ENCODE measurements around the gene CNTD1. TPM values are rescaled to one million over a fixed set of nuclear protein-coding genes. Genes with fewer than 3 reads are reported as not detected.

Gene CNTD1
- total RNA-seq, 1 experiment from 2014 or later = 1.1 TPM

DNA sequence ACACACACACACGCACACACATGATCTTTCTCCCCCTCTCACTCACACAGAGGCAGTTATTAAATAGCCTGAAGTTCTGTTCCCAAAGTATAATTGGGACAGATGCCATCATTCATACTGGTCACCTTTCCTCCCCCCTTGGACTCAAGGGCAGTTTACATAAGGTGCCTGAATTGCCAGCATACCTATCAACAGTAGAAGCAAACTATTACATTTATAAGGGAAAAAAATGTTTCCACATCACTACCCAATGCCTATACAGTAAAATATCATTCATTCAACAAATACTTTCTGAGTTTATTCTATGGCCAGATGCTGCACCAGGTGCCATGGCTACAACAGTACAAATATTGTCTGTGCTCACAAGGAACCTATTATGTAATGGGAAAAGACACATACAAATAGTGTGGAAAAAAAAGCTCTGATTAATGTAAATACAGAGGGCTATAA, 6.3 kb downstream of the CNTD1 start:
- DNase-seq (ENCODE audit: low read depth) = no peak

DNA sequence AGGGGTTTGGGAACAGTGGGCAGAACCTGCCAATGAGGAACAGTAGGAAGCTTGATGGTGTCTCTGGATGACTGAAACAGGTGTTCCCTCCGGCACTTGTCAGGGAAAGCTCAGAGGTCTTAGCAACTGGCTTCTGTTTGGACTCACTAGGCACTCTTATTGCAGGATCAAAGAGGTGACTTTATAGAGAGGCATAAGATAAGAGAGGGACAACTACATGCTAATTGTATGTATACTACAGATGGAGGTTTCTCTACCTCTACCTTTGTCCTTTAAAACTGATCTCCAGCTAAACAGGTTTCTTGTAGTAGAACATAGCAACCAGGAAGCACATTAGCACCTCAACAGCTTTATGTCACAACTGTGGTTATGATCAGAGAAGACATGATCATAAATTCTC, 7.6 kb downstream of the CNTD1 start:
- no peak for DNase-seq (ENCODE audit: low read depth)

DNA sequence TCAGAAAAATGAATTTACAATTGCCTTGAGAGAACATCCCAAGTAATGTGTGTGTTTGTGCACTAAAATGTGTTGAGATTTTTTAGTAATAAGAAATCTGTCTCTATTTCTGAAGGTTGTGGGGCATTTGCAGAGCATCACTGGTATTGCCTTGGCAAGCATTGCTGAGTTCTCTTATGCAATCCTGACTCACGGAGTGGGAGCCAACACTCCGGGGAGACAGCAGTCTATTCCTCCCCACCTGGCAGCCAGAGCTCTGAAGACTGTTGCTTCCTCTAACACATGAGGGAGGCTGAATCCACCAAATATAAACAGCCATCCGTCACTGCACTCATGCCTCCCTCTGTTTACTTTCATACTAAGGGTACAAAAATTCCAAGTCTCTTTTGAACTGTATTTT, 10.6 kb downstream of the CNTD1 start:
- peak; percentile 50 for DNase-seq (ENCODE audit: low read depth)

DNA sequence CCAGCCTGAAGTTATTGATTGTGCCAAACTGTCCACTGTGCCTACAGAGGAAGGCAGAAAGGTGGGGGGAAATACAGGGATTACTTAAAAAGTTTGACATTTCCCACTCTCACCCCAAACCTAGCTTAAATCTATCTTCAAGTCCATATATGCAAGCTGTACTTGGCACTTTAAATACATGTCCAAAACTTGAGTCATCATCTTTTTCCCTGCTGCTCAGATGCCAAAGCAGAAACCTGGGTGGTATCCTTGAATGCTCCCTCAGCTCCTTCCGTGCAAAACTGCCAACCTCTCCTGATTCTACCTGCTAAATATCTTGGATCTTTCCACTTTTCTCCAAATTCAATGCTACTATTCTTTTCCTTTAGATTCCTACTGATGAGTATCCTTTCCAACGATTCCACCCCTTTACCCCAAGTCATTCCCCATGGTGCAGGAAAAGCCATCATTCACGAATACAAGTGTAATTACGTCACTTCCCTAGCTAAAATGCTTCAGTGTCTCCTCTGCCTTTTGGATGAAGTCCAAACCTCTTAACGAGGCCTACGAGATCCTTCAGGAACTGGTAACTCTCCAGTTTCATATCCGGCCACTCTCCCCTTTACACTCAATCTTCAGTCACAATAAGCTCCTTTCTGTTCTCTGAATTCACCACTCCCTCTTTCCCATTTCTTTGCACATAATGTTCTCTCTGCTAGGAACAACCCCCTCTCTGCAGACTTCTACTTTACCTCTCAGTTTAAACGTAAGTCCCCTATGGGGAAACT, 16.2 kb downstream of the CNTD1 start:
- peak; percentile 87 for DNase-seq (ENCODE audit: low read depth)

DNA sequence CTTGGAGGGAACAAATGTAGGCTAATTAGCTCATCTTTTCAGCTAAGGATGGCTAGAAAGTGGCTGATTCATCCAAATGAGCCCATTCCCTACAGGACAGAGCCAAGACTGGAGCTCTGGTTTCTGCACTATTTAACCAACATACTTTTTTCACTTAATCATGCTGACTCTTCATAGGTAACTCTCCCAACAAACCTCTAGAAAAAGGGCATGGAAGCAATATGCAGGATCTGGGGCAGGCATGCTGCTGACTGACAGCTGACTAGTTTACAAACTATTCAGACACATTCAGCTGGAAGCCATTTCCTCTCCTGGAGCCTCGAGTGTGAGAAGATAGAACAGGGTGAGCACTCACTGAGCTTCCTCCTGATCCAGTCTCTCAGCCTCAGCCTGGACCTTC, 19.2 kb downstream of the CNTD1 start:
- DNase-seq (ENCODE audit: low read depth) = no peak

DNA sequence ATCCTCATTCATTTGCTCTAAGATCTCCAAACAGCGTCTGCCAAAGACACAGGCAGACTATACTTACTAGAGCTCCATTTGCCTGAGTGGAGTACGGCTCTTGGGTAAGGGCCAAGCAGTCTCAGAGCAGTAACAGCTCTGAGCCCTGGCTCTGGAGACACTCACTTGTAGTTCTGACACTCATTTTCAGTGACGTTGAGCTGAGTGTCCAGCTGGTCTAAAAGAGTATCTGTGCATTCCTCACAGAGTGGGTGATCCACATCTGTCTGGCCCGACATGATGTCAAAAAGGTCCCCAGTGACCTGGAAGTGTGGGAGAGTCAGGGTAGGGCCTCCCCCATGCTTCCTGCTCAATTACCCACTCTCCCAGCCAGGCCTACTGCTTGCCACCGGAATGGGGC, 19.7 kb downstream of the CNTD1 start:
- no peak for DNase-seq (ENCODE audit: low read depth)

DNA sequence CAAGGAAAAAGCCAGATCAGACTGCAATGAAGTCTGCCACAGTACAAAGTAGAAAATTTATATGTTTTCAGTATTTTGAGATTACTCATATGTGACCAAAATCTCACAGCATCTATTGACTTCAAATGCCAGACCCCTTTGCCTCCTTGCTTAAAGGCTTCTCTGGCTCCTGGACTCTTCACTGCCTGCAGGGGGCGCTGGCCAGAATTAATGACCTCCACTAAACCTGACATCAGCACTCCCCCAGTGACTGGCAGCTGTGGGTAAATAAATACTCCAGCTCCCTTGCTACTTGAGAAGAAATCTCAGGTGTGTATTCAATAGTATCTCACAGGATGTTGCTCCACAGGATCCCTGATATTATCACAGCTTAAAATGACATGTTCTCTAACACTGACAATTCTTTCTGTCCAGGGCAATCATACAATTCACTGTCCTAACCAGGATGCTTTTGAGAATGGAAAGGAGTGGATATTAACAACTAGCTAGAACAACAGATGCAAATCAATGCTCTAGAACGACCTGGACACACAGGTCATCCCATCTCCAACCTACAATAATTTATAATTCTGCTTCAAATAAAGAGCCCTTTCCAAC, 21.4 kb downstream of the CNTD1 start:
- DNase-seq (ENCODE audit: low read depth) = peak; percentile 46

DNA sequence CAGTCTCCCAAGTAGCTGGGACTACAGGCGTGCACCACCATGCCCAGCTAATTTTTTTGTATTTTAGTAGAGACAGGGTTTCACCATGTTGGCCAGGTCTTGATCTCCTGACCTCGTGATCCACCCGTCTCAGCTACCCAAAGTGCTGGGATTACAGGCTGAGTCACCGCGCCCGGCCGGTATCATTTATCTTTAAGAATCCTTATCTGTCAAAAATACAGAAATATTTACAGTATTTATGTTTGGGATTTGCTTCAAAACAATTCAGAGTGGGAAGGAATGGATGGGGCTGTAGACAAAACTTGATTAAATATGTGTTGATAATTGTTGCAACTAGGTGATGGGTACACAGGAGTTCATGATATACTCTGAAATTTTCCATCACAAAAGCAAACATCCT, 22.5 kb downstream of the CNTD1 start:
- no peak for DNase-seq (ENCODE audit: low read depth)

DNA sequence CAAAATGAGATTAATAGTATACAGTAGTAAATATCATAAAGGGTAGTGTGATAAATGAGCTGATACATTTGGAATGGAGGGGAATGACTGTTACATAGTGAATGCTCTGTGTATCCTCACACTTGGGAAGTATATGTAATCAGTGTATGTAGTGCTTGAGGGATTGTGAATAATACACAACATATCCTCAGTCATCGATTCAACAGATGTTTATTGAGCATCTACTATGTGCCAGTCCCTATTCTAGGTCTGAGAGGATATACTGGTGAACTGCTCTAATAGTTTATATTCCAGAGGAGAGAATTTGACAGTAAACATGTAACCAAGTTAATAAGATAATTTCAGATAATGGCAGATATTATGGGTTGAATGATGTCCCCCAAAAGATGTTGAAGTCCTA, 28.8 kb downstream of the CNTD1 start:
- no peak for DNase-seq (ENCODE audit: low read depth)

DNA sequence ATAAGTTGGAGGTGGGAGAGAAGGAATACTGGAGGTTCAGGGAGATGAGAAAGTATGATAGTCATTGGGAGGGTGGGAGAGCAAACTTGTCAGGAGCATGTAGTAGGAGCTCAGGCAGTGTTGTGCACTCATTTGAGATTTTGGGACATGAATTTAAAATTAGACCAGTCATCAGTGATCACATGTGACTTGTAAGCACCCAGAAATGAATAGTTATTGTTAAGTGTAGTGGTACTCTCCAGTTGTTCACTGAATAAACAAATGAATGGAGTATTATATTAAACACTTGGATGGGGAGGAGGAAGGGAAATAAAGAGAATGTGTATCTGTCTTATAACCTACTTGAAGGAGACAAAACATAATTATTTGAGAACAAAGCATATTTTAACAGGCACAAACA, 32.3 kb downstream of the CNTD1 start:
- DNase-seq (ENCODE audit: low read depth) = no peak

DNA sequence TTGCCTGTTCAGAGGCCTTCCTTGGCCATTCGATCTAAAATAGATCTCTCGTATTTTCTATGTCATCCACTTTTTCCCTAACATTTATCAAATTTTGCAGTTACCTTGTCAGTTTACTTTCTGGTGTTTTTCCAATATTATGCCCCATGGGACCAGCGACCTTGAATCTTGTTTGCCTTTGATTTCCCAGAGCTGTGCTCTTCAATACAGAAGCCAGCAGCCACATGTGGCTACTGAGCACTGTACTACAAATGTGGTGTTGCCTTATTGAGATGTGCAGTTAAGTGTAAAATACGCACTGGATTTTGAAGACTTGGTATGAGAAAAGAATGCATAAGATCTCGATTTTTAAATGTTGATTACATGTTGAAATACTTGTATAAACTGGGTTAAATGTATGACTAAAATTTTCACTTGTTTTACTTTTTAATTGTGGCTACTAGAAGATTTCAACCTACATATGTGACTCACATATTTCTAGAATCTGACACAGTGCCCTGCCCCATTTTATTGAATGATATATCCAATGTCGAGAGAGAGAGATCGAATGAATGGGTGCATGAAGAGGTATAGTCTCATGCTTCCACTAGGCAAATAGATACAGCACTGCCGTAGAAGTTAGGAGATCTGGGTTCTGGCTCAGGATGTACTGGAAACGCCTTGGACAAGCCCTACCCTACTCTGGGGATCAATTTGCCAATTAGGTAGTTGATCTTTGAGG, 33.7 kb downstream of the CNTD1 start:
- DNase-seq (ENCODE audit: low read depth) = no peak

DNA sequence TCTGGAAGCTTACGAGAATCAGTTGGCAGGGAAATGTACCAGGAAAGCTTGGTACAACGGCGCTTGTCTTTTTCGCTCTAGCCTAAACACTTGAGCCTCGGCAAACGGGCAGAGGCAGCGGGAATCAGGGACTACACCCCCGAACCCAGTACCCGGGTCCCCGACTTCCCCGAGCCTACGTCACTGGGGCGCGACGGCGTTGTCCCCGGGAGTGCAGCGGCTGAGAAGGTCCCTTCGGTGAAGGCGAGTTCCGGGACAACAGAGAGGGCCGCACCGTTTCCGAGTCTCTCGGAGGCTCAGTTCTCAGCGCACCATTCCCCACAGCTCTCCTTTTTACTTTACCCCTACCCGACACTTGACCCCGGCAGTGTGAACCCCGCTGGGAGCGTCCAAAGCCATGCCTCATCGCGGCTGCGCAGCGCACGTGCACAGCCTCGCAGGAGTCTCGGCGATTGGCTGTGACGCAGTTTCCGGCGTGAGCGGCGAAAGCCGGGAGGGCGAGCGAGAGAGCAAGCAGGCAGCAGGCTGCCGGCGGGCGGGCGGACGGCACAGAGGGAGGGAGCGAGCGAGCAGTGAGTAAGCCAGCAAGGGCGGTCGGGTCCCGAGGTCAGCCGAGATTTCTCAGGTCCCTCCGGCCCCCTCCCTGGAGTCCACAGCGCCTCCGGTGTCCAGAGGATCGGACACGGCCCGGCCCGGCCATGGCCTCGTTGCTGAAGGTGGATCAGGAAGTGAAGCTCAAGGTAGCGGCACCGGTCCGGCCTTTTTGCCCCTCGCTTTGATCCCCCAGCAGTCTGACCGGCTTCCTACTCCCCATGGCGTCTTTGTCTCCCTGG, 34.5 kb downstream of the CNTD1 start, which contains the start of gene PSME3:
PSME3 (plus strand) TSS at position 464 of the 833 bp plus-strand sequence; CDS start at position 699, 235 bp downstream.
- DNase-seq (ENCODE audit: low read depth) = peak; percentile 84

DNA sequence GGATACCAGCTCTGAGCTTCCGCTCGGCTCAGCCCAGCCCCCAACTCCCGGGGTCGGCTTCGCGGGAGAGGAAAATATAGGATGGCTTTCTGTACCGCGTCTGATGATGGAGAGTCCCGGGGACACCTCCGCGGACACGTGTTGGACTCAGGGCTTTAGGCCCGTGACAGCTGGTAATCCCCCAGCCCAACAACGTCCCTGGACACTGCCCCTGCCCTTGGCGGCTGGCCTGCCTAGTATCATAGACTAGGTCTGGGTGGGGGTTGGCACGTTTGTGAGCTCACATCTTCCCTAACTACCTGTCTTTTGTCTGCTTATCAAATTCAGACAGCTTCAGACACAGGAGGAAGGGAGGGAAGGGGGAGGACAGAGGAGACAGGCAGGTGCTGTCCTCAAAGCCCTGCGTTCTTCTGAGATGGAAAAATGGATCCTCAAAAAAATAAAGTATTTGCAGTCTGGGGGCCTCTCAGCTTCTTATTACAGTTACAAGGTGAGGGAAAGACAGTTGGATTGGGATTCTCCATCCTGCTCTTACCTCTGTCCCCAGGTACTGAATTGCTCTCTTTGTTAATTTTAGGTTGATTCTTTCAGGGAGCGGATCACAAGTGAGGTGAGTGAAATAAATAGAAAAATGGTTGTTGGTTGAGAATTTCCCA, 35.2 kb downstream of the CNTD1 start:
- no peak for DNase-seq (ENCODE audit: low read depth)

DNA sequence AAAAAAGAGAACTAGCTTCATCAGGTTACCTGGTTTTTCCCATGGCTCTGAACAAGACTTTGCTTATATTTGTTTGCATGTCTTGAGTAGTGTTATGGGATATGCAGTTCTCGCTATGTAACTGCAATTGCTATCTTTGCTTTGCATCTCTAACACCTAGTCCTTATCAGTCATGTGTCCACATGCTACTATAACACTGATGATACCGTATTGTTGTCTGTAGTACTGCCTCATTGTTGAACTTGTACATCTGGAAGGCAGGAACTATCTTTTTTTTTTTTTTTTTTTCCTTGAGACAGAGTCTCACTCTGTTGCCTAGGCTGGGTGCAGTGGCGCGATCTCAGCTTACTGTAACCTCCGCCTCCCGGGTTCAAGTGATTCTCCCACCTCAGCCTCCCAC, 37.1 kb downstream of the CNTD1 start:
- no peak for DNase-seq (ENCODE audit: low read depth)

DNA sequence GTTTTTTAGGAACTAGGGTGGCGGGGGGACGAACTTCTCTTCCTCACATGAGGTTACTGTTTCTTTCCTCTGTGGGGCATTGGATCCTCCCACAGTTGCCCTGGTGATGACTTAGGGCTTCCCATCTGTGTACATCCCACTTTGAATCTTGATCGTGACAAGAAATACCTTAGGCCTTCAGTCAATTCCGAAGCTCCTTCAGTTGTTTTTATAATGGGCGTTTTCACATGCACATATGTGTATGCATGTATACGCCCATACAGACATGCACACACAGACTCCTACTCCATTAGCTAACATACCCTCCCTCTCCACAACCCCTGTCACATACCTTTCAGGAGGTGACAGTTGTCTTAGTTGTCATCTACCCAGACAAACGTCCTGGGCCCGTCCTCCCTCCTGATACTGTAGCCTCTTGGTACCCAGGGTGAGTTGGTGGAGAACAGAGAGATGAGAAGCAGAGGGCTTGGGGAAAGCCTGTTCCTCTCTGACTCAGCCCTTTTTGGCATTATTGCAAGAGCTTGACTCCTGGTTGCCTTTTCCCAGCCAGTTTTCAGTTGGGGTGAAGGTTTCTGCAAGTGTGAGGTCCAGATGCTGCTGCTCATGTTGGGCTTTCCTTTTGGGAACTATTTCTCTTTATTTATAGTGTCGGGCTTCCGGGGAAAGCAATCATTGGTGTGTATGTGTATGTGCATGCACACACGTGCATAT, 43.5 kb downstream of the CNTD1 start:
- DNase-seq (ENCODE audit: low read depth) = no peak

DNA sequence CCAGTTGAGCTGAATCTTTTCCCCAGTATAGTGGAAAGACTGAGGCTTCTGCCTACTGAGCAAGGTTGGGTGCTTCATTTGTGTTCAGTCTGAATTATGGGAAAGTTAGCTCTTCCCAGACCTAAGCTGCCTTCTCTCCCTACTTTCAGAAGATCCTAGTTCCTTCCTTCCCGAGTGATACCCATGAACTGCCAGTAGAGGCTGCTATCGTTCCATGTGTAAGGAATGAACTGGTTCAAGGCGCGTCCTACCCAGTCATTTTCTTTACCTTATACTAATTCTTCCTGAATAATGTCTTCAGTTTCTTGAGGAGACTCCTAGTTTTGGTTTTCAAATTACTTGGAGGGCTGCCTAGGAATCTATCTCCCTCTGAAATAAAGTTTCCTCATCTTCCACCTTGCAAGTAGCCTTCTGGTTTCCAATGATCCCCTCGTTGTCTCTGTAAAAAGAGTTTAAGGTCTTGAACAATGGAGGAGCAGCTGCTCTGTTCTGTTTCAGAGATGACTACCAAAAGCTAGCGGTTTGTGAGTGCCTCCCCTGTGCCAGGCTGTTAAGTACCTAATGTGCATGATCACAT, 44.8 kb downstream of the CNTD1 start:
- peak; percentile 53 for DNase-seq (ENCODE audit: low read depth)

DNA sequence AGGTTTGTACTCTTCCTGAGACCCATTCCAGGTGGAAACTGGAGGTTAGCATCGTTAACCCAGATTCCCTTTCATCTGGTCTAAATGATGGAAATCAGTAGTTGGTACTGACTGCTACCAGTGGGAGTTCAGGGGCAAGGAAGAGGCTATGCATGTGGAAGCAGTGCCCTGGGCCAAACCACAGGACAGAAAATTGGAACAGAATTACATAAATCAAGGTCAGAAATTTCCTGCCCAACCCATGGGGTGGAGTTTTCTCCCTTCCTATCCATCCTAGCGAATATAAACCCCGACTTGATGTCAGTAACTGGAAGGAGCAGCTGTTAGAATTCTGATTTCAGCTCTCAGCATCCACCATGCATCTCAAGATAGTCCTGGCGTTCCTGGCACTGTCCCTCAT, 45.6 kb downstream of the CNTD1 start, which contains the start of gene AOC2:
AOC2 (plus strand) TSS at position 310 of the 400 bp plus-strand sequence; CDS start at position 357, 47 bp downstream.
- no peak for DNase-seq (ENCODE audit: low read depth)

DNA sequence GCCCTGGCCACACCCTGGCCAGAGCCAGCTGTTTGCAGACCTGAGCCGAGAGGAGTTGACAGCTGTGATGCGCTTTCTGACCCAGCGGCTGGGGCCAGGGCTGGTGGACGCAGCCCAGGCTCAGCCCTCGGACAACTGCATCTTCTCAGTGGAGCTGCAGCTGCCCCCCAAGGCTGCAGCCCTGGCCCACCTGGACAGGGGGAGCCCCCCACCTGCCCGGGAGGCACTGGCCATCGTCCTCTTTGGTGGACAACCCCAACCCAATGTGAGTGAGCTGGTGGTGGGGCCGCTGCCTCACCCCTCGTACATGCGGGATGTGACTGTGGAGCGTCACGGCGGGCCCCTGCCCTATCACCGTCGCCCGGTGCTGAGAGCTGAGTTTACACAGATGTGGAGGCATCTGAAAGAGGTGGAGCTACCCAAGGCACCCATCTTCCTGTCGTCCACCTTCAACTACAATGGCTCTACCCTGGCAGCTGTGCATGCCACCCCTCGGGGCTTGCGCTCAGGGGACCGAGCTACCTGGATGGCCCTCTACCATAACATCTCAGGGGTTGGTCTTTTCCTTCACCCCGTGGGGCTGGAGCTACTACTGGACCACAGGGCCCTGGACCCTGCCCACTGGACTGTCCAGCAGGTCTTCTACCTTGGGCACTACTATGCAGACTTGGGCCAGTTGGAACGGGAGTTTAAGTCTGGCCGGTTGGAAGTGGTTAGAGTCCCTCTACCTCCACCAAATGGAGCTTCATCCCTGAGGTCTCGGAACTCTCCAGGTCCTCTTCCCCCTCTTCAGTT, 46.3 kb downstream of the CNTD1 start:
- no peak for DNase-seq (ENCODE audit: low read depth)

DNA sequence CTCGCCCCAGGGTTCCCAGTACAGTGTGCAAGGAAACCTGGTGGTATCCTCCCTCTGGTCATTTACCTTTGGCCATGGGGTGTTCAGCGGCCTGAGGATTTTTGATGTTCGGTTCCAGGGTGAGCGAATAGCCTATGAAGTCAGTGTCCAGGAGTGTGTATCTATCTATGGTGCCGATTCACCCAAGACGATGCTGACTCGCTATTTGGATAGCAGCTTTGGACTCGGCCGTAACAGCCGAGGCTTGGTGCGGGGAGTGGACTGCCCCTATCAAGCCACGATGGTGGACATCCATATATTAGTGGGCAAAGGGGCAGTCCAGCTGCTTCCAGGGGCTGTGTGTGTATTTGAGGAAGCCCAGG, 46.9 kb downstream of the CNTD1 start:
- no peak for DNase-seq (ENCODE audit: low read depth)

All from RPMI7951 (cell line).